H9 (cell line): ENCODE results near the gene EPYC. TPM values are rescaled to one million over a fixed set of nuclear protein-coding genes. Genes with fewer than 3 reads are reported as not detected.

Experiments
- DNase-seq: peaks from one replicate; pipeline ENCODE4 v3.0.0-alpha.2; 2017
- H2AFZ ChIP-seq: one replicate; pipeline ENCODE4 v1.6.1; 2013; ENCODE audit warnings: mild to moderate bottlenecking, low read length, control low read depth, moderate library complexity
- H2AK5ac ChIP-seq: 2 replicates; pipeline ENCODE4 v1.6.1; 2013; ENCODE audit warnings: low read length, control low read depth, mixed read lengths; ENCODE audit not compliant: insufficient read length
- H2BK120ac ChIP-seq: one replicate; pipeline ENCODE4 v1.6.1; 2013; ENCODE audit warnings: low read depth, mild to moderate bottlenecking, low read length, control low read depth, inconsistent platforms; ENCODE audit not compliant: poor library complexity, severe bottlenecking
- H2BK12ac ChIP-seq: 2 replicates; pipeline ENCODE4 v1.6.1; 2013; ENCODE audit warnings: low read length, control low read depth, mixed read lengths, low read depth; ENCODE audit not compliant: insufficient read length
- H2BK15ac ChIP-seq: 2 replicates; pipeline ENCODE4 v1.6.1; 2013; ENCODE audit warnings: low read depth, low read length, control low read depth
- H2BK20ac ChIP-seq: one replicate; pipeline ENCODE4 v1.6.1; 2013; ENCODE audit warnings: low read depth, mild to moderate bottlenecking, low read length, control low read depth, inconsistent platforms; ENCODE audit not compliant: poor library complexity, severe bottlenecking
- H2BK5ac ChIP-seq: 2 replicates; pipeline ENCODE4 v1.6.1; 2013; ENCODE audit warnings: low read length, control low read depth, mixed read lengths; ENCODE audit not compliant: insufficient read length
- H3K14ac ChIP-seq: 2 replicates; pipeline ENCODE4 v1.6.1; 2013; ENCODE audit warnings: low read length, control low read depth; ENCODE audit not compliant: insufficient read depth
- H3K18ac ChIP-seq: 2 replicates; pipeline ENCODE4 v1.6.1; 2013; ENCODE audit warnings: low read depth, mild to moderate bottlenecking, mixed read lengths, low read length, control low read depth; ENCODE audit not compliant: insufficient read length
- H3K23ac ChIP-seq: 2 replicates; pipeline ENCODE4 v1.6.1; 2013; ENCODE audit warnings: low read length, control low read depth, mixed read lengths, low read depth; ENCODE audit not compliant: insufficient read length
- H3K23me2 ChIP-seq: 2 replicates; pipeline ENCODE4 v1.6.1; 2013; ENCODE audit warnings: low read depth, mild to moderate bottlenecking, mixed read lengths, low read length, control low read depth; ENCODE audit not compliant: insufficient read length, poor library complexity, severe bottlenecking
- H3K27ac ChIP-seq: 2 replicates; pipeline ENCODE4 v1.5.1; 2013; ENCODE audit warnings: low read length, control low read depth, mixed read lengths, low read depth; ENCODE audit not compliant: insufficient read length
- H3K27me3 ChIP-seq: 2 replicates; pipeline ENCODE4 v1.6.1; 2013; ENCODE audit warnings: low read length, control low read depth, inconsistent platforms; ENCODE audit not compliant: insufficient read depth
- H3K4ac ChIP-seq: 2 replicates; pipeline ENCODE4 v1.6.1; 2013; ENCODE audit warnings: low read depth, mild to moderate bottlenecking, control low read depth, inconsistent platforms, low read length, moderate library complexity
- H3K4me1 ChIP-seq: 2 replicates; pipeline ENCODE4 v1.6.1; 2013; ENCODE audit warnings: low read length, control low read depth, inconsistent platforms; ENCODE audit not compliant: insufficient read depth
- H3K4me2 ChIP-seq: 2 replicates; pipeline ENCODE4 v1.6.1; 2013; ENCODE audit warnings: low read length, control low read depth, mixed read lengths; ENCODE audit not compliant: insufficient read length, insufficient read depth
- H3K56ac ChIP-seq: 2 replicates; pipeline ENCODE4 v1.6.1; 2013; ENCODE audit warnings: low read depth, mild to moderate bottlenecking, mixed read lengths, low read length, control low read depth; ENCODE audit not compliant: insufficient read length
- H3K79me1 ChIP-seq: 2 replicates; pipeline ENCODE4 v1.6.1; 2013; ENCODE audit warnings: low read depth, mild to moderate bottlenecking, moderate library complexity, low read length, control low read depth, inconsistent platforms; ENCODE audit not compliant: insufficient read depth, poor library complexity, severe bottlenecking
- H3K79me2 ChIP-seq: 2 replicates; pipeline ENCODE4 v1.6.1; 2013; ENCODE audit warnings: low read length, control low read depth, inconsistent platforms; ENCODE audit not compliant: insufficient read depth
- H3K9ac ChIP-seq: 2 replicates; pipeline ENCODE4 v1.6.1; 2013; ENCODE audit warnings: low read length, control low read depth, mixed read lengths; ENCODE audit not compliant: insufficient read length; ENCODE audit errors: extremely low read depth
- H3K9me3 ChIP-seq: one replicate; pipeline ENCODE4 v1.6.1; 2013; ENCODE audit warnings: low read depth, low read length, inconsistent platforms; ENCODE audit not compliant: control insufficient read depth
- H3T11ph ChIP-seq: one replicate; pipeline ENCODE4 v1.6.1; 2013; ENCODE audit warnings: mild to moderate bottlenecking, low read length, control low read depth, inconsistent platforms
- H4K20me1 ChIP-seq: one replicate; pipeline ENCODE4 v1.6.1; 2013; ENCODE audit not compliant: control insufficient read depth, insufficient read length, insufficient read depth
- H4K5ac ChIP-seq: 2 replicates; pipeline ENCODE4 v1.6.1; 2013; ENCODE audit warnings: low read depth, mild to moderate bottlenecking, mixed read lengths, low read length, control low read depth; ENCODE audit not compliant: insufficient read length
- H4K8ac ChIP-seq: replicated peaks from 2 replicates; pipeline ENCODE4 v1.6.1; 2013; ENCODE audit warnings: low read length, control low read depth, mixed read lengths, low read depth; ENCODE audit not compliant: insufficient read length
- H4K91ac ChIP-seq: 2 replicates; pipeline ENCODE4 v1.6.1; 2013; ENCODE audit warnings: low read depth, mild to moderate bottlenecking, moderate library complexity, mixed read lengths, low read length, control low read depth; ENCODE audit not compliant: insufficient read length
- H3K27ac Mint-ChIP-seq, 3 experiments: 2 replicates in 2 of 3; 3 replicates in 1 of 3; pipeline ENCODE4 v1.8.0; 2020 to 2021; ENCODE audit warnings: mixed read lengths in 3 of 3, mild to moderate bottlenecking in 1 of 3, moderate library complexity in 1 of 3
- H3K27me3 Mint-ChIP-seq: 2 replicates; pipeline ENCODE4 v1.8.0; 2021; ENCODE audit warnings: low read depth, mild to moderate bottlenecking, moderate library complexity, mixed read lengths
- H3K36me3 Mint-ChIP-seq, 3 experiments: 2 replicates in 2 of 3; 3 replicates in 1 of 3; pipeline ENCODE4 v1.8.0; 2020 to 2021; ENCODE audit warnings: low read depth in 3 of 3, mixed read lengths in 3 of 3; ENCODE audit not compliant: insufficient read depth in 1 of 3
- H3K4me1 Mint-ChIP-seq, 2 experiments: 2 replicates each; pipeline ENCODE4 v1.8.0; 2020; ENCODE audit warnings: mixed read lengths in 2 of 2
- H3K4me3 Mint-ChIP-seq, 2 experiments: 2 replicates in 1 of 2; 3 replicates in 1 of 2; pipeline ENCODE4 v1.8.0; 2020 to 2021; ENCODE audit warnings: mild to moderate bottlenecking in 2 of 2, mixed read lengths in 2 of 2, moderate library complexity in 1 of 2
- H3K9me3 Mint-ChIP-seq, 2 experiments: 2 replicates in 1 of 2; 3 replicates in 1 of 2; pipeline ENCODE4 v1.8.0; 2020; ENCODE audit warnings: mild to moderate bottlenecking in 2 of 2, mixed read lengths in 2 of 2, moderate library complexity in 1 of 2
- CTCF ChIP-seq: fragments of 200-600 bp; sonication (generic); conservative IDR thresholded peaks from 3 replicates; pipeline ENCODE4 v1.8.0; 2021; ENCODE audit warnings: antibody characterized with exemption, mild to moderate bottlenecking
- WGBS: extraction: QIAGEN DNeasy Blood & Tissue Kit; methylation state at CpG from one replicate; pipeline ENCODE4 v1.1.7; 2013; ENCODE audit warnings: missing lambda C conversion rate, low lambda C conversion rate, mixed read lengths; ENCODE audit not compliant: insufficient read length; ENCODE audit errors: extremely low coverage; 5-methylcytosine and 5-hydroxymethylcytosine counted together
- total RNA-seq: library from RNA; stranded (reverse); gene quantifications from 2 replicates; pipeline ENCODE4 v1.2.1, GENCODE V29; 2021

Gene EPYC
- total RNA-seq, 1 experiment from 2014 or later: not detected

GRCh38 chr12:90959032-90959431, 45.7 kb downstream of the EPYC start:
- H3K14ac ChIP-seq: no peak overlapping the region
- H3K27ac ChIP-seq: no peak overlapping the region
- no peaks in the 10 kb centered on the region for H3K79me2 ChIP-seq
- H3K79me1 ChIP-seq: no peaks in the 10 kb centered on the region
- no peak overlapping the region for H4K91ac ChIP-seq
- H3K4me1 ChIP-seq: no peaks in the 10 kb centered on the region
- no peak overlapping the region for H2BK5ac ChIP-seq
- H3K4me2 ChIP-seq: no peak overlapping the region
- H3K27me3 ChIP-seq: no peaks in the 10 kb centered on the region
- H2BK12ac ChIP-seq: no peak overlapping the region
- H3K9ac ChIP-seq: no peak overlapping the region
- H2BK20ac ChIP-seq: no peak overlapping the region
- no peak overlapping the region for H3K56ac ChIP-seq
- WGBS: no CpG with 5 or more reads among the region's 4 CpGs
- no peak overlapping the region for H2BK15ac ChIP-seq
- Mint-ChIP-seq H3K4me3 (no peak overlapping the region), H3K9me3 (no peaks in the 10 kb centered on the region; a peak in 1 of 5 replicates), H3K27me3 (no peaks in the 10 kb centered on the region; the same call in none of the 2 replicates), H3K4me1 (no peaks in the 10 kb centered on the region), H3K27ac (no peak overlapping the region), H3K36me3 (no peaks in the 10 kb centered on the region)
- H4K20me1 ChIP-seq: no peaks in the 10 kb centered on the region
- no peak overlapping the region for H4K5ac ChIP-seq
- no peak overlapping the region for H3K18ac ChIP-seq
- no peaks in the 10 kb centered on the region for H3K9me3 ChIP-seq
- H2AFZ ChIP-seq: no peak overlapping the region
- H2BK120ac ChIP-seq: no peak overlapping the region
- no peak overlapping the region for H3T11ph ChIP-seq
- H3K23ac ChIP-seq: no peak overlapping the region
- no peak for DNase-seq
- H3K4ac ChIP-seq: no peak overlapping the region
- no peak overlapping the region for H2AK5ac ChIP-seq
- no peaks in the 10 kb centered on the region for H3K23me2 ChIP-seq
- no peak overlapping the region for H4K8ac ChIP-seq
- TF ChIP-seq CTCF: no peak
